Activated CD8-positive, alpha-beta memory T cell treated with anti-CD3 and anti-CD28 coated beads for 4 hours (primary cell): ENCODE data around the gene PARP11.

Experiments used
- DNase-seq, 2 donors: peaks; one replicate each; pipeline ENCODE4 v3.0.0-alpha.2; 2020; ENCODE audit warnings: low read depth in 2 of 2

PARP11 gene

DNA sequence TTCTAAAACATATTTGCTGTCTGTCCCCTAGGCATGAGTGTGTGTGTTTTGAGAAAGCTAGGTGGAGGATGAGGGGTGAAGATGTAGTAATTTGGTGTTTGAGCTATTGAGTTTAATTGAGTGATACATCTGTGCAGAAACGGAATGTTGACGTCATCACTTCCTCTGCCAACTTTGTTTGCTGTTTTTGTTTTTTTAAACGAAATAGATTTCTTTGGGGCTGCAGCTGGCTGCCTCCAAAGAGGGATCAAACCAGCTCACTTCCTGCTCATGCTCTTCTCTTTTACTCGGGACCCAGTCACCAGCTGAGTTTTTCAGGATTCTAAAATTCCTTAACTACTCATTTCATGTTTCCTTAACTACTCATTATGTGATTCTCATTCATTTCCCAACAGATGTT lies 100.8 kb downstream of the PARP11 start:
- no peak for DNase-seq

DNA sequence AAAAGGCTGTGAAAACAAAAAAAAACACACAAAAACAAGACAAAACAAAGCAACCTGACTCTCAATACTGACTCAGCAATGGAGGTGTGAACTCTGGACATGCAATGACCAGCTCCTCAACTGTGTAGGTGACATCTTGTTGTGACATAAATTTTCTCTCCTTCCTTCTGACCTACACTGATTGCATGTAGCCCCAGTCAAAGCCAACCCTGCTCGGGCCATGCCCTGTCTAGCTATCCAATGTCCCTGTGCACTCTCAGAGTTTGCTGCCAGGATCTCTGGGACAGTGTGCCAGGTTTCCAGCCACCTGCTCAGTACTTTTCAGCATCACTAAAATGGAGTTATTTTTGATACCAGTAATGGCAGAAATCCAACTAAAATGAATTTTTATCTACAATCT lies 101.3 kb downstream of the PARP11 start:
- no peak for DNase-seq

DNA sequence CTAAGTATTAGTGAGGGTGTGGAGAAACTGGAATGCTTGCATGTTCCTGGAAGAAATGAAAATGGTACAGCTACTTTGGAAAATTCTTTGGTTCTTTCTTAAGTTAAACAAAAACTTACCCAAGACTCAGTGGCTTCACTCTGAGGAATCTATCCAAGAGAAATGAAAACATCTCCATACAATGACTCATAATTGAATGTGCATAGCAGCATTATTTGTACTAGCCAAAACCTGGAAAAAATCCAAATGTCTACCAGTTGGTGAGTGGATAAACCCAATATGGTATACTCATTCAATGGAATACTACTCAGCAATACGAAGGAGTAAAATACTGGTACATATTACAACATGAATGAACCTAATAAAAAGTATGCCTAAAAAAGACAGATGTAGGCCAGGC lies 102.3 kb downstream of the PARP11 start:
- DNase-seq: no peak

DNA sequence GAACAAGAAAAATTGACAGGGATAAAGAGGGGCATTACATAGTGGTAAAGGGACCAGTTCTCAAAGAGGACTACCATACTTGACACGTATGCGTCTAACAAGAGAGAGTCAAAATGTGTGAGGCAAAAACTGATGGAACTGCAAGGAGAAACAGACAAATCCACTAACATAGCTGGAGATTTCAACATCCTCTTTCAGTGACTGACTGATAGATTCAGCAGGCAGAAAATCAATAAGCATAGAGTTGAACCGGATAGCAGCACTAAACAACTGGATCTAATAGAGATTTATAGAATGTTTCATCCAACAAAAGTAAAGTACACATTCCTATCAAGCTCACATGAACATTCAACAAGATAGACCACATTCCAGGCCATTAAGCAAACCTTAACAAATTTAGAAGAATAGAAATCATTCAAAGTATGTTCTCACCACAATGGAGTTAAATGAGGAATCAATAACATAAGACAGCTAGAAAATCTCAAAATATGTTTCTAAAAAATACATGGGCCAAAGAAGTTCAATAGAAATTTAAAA lies 104.2 kb downstream of the PARP11 start:
- no peak for DNase-seq

DNA sequence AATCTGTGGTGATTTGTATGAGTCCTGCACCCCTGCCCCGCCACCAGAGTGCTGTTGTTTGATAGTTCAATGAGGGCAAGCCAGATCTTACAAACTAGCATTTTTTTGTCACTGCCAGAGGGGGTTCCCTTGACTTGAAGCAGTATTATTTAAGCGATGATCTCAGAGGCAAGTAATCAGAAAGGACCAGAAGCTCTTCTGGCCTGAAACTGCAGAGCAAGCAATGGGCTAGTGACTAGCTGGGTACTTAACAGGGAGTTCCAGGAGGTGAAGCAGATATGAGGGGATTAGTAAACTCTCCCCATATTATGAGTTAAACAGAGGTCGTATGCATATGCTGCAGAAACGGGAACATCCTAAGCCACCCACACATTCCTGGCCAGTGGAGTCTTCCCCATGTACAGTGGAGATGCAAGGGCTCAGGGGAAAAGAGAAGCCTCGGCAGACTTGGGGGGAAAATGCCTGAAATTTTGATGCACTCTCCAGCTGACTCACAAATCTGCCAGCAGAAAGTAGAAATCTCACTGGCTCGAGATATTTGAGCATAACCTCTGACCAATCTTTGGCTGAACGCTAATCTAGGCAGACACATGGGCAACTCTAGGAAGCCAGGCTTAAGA lies 112.0 kb downstream of the PARP11 start:
- no peak for DNase-seq

DNA sequence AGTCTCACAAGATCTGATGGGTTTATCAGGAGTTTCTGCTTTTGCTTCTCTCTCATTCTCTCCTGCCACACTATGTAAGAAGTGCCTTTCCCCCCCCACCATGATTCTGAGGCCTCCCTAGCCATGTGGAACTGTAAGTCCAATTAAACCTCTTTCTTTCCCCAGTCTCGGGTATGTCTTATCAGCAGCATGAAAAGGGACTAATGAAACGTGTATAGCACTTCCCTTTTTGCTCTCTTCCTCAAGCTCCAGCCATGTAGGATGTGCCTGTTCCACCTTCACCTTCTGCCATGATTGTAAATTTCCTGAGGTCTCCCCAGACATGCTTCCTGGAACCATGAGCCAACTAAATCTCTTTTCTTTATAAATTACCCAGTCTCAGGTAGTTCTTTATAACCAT lies 113.3 kb downstream of the PARP11 start:
- DNase-seq: no peak
